ENCODE data around the gene OLFM2. TPM values are rescaled to one million over a fixed set of nuclear protein-coding genes. Genes with fewer than 3 reads are reported as not detected.

Gene OLFM2
- polyA plus RNA-seq, 4 donors, result 16.2 to 22.5 (median 21.5) TPM

Other genes starting within 250 kb of the OLFM2 start
- 10 to 100 TPM; 12.9 to 37.4 (median 25.4) TPM for gene ZNF846, start 167.8 kb downstream of the OLFM2 start, polyA plus RNA-seq (ENCODE audit: insufficient read length in 4 of 4)
- gene FBXL12, start 117.4 kb downstream of the OLFM2 start, polyA plus RNA-seq (ENCODE audit: insufficient read length in 4 of 4), result 10 to 100 TPM; 25.0 to 37.8 (median 32.6) TPM
- gene UBL5, start 108.6 kb downstream of the OLFM2 start, polyA plus RNA-seq (ENCODE audit: insufficient read length in 4 of 4), result 100 to 1,000 TPM; 258 to 375 (median 299) TPM
- 10 to 100 TPM; 48.2 to 90.6 (median 68.8) TPM for gene PIN1, start 101.2 kb downstream of the OLFM2 start, polyA plus RNA-seq (ENCODE audit: insufficient read length in 4 of 4)
- 1 to 10 TPM in 2 of 4 donors, under 1 TPM in 2; 0.78 to 1.6 (median 1.3) TPM for gene COL5A3, start 74.0 kb upstream of the OLFM2 start, polyA plus RNA-seq (ENCODE audit: insufficient read length in 4 of 4)
- gene RDH8, start 77.0 kb upstream of the OLFM2 start, polyA plus RNA-seq (ENCODE audit: insufficient read length in 4 of 4), result under 1 TPM in 1 of 4 donors, not detected in 3; 0.27 TPM
- 10 to 100 TPM; 21.2 to 34.3 (median 27.5) TPM for gene SHFL, start 149.8 kb upstream of the OLFM2 start, polyA plus RNA-seq (ENCODE audit: insufficient read length in 4 of 4)
- gene ANGPTL6, start 166.2 kb upstream of the OLFM2 start, polyA plus RNA-seq (ENCODE audit: insufficient read length in 4 of 4), result 1 to 10 TPM; 2.3 to 3.5 (median 3.2) TPM
- 10 to 100 TPM; 25.8 to 44.5 (median 35.7) TPM for gene PPAN, start 169.8 kb upstream of the OLFM2 start, polyA plus RNA-seq (ENCODE audit: insufficient read length in 4 of 4)
- gene P2RY11, start 175.2 kb upstream of the OLFM2 start, polyA plus RNA-seq (ENCODE audit: insufficient read length in 4 of 4), result 10 to 100 TPM; 10.3 to 17.2 (median 14.0) TPM
- gene EIF3G, start 183.4 kb upstream of the OLFM2 start, polyA plus RNA-seq (ENCODE audit: insufficient read length in 4 of 4), result 100 to 1,000 TPM; 190 to 229 (median 203) TPM

All from left renal cortex interstitium (tissue), 4 donors.